ENCODE data around the gene VGLL4. TPM values are rescaled to one million over a fixed set of nuclear protein-coding genes. Genes with fewer than 3 reads are reported as not detected.

VGLL4 gene
- polyA plus RNA-seq, 5 donors = 95.0 to 117 (median 103) TPM

DNA sequence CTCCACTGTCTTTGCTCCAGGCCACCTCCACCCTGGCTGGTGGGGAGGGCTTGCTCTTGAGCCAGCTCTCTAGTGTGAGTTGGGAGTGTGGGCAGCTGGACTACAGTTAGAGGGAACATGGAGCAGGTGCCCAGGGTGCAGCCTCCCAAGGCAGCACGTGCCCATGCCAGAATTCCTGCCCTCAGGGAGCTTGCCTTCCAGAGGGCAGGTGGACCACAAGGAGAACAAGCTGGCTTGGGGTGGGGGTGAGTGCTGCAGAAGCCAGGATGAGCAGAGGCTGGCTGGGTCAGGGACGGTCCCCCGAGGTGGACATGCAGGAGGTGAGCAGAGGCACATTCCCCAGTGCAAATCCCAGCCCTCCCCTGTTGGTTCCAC lies 89.5 kb downstream of the VGLL4 start:
- no peak for DNase-seq

DNA sequence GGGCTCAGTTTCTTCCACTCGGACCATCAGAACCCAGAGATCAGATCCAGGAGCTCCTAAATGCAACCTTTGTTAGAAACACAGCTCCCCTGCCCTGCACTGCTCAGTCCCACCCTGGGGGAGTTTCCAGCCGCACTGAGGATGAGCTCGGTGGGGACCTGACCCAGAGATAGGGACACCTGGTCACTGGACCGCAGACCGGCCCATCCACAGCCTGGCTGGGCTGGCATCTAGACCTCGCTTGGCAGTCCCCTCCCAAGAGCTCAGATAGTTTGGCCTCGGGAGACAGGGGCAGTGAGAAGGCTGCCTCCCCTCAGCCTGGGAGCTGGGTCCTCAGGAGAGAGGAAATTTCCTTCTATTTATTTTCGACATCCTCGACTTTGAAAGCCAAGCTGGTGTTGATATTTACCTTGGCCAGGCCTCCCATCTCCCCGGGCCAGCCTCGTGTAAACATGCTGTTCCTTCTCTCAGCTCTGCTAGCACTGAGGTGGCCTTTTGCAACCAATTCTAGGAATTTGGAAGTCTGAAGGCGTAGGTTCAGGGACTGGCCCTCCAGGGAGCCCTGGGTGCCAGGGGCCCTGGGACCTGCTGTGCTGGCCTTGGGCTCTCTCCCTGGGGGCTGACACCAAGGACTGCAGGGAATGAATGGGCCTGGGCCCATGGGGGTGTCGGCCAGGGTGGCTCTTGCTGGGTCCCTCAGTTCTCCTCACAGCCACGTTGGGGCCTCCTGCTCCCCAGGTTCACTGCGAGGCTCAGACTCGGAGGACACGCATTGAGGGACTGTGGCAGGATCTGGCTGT lies 90.1 kb downstream of the VGLL4 start:
- DNase-seq = no peak

DNA sequence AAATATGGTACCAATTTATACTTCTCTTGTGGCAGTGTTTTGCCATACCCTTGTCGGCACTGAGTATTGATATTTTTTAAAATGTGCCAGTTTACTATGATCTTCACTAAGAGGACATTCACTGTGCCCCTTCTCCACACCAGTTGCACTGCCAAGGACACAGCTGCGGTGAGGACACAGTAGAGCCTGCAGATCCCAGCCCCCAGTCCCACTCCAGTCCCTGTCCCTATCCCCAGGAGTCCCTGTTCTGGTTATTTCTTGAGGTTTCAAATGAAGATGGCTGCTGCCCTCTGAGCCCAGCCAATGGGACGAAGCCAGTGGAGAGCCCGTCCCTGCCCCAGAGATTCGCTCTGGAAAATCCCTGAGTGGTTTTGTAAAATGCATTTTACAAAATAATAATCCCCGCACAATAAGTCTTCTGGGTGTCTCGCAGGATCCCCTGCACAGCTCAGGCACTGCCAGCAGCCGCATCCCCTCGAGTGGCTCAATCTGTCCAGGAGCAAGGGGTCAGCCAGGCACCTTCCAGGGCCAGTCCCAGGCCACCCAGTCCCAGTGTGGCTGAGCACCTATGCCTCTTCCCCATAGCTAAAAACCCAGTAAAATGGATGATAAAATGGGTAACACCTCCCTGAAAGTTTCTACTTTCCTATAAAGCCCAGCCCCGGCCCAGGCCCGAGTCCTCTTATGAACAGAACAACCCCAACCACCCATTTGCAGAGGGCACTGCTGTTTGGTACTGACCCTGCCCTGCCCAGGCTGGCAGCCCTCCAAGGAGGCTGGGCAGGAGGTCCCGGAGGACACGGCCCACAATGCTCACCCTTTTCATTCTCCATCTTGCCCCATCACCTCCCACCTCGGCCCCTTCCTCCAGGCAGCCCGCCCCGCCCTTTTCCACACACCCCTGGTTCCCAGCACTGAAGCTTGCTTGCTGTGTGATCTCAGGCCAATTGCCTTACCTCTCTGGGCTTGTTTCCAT lies 91.1 kb downstream of the VGLL4 start:
- DNase-seq = no peak

DNA sequence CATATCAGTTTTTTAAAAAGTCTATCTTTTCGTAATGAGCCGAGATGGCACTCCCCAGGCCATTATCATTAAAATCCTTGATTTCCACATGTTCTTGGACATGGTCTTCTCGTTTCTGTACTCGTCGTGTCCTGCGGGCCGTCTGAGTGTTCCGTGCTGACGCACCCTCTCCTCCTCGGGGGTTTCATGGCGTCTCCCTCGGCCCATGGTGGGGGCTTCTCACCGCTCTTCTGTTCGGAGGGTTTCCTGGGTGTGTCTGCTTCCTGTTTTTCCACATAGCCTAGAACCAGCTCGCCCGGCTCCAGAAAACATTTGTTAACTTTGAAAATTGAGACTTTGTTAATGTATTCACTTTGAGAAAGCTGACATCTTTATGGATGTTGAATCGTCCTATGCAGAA lies 92.7 kb downstream of the VGLL4 start:
- DNase-seq = no peak

DNA sequence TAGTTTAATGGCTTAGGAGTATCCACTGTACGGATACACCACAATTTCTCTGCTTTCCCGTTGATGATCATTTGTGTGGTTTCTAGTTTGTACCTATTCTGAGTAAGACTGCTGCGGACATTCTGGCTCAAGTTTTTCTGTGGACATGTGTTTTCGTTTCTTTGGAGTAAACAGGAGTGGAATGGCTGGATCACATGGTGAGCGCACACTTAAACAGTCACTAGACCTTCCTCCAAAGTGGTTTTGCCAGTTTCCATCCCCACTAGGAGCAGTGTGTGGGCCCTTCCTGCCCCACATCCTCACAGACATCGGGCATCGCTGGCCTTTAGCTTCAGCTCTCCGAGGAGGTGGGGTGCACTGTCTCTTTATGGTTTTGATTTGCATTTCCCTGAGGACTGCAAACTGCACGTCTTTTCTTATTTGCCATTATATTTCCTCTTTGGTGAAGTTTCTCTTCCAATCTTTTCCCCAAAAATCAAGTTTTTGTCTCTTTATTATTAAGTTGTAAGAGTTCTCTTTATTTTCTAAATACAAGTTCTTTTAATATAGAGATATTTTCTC lies 94.1 kb downstream of the VGLL4 start:
- no peak for DNase-seq

DNA sequence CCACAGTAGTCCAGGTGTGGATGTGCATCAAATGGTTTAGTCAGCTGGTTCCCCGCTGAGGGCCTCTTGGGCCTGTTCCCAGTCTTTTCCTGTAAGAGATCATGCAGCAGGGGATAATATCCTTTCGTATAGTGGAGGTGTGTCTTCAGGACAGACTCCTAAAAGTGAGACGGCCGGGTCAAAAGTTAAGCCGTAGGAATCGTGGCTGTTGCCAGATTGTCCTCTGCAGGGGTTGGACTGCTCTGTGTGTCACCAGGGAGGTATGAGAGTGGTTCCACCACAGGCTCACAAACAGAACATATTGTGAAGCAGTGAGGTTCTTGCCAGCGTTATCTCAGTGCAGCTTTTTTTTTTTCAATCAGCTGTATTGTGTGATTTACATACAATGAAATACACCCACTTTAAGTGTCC lies 95.0 kb downstream of the VGLL4 start:
- DNase-seq = no peak

DNA sequence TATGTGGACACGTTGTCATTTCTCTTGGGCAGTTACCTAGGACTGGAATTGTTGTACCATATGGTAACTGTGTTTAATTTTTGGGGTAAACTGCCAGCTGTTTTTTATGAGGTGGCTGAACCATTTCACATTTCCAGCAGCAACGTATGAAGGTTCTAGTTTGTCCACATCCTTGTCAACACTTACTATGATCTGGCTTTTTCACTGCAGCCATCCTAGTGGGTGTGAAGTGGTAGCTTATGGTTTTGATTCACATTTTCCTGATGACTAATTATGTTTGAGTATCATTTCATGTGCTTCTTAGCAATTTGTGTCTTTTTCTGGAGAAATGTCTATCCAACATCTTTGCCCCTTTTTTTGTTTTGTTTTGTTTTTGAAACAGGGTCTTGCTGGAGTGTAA lies 96.2 kb downstream of the VGLL4 start:
- no peak for DNase-seq

DNA sequence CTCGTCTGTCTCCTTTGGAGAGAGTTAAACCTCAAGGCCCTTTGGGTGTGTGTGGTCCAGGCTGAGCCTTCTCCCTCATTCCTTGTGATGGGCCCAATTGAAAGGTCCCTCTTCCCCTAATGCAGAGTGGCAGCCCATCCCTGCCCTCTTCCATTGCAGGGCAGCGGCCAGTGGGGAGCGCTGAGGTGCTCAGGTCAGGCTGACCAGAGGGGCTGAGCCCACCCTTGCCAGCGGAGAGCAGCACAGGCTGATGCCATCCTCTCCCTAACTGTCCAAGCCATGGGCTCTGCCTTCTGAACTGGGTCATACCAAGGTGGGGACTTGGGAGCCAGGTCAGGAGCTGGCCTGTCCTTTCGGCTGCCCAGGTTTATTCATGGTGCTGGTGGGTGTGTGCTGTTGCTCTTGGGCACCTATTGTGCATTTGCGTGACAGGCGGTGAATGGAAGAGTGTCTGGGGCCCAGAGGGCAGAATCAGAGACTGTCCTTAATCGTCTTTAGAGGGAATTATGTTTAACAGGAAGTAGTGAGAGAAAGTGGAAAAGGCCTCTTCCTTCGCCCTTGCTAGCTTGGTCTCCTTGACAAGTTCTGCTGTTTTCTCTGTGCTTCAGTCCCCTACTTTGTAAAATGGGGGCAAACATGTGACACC lies 96.9 kb downstream of the VGLL4 start:
- DNase-seq = no peak

DNA sequence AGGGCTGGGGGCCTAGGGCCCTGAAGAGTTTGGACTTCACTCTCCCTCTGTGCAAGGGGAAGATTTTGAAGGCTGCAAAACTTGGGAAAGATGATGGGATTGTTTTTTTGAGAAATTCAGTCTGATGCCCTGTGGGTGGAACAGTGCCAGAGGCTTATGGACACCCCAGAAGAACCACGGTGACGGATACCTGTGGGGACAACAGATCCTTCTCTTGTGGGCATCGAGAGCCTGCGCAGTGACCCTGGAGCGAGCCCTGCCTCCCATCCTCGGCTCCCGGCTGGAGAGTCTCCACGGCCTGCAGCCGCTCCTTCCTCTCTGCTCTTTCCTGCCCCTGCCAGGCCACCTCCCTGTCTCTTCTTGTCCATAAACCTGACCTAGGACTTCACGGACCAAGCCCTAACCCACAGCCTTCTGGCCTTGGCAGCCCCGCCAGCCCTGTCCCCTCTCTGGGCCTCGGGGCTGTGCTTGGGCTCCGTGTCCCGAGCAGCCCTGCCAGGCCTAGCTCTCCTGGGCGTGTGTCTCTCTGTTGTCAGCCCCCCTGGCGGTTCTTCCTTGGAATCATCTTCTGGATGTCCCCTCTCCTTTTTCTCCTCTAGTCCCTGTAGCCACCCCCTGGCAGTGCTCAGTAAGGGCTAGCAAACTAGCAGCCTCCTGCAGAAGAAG lies 98.4 kb downstream of the VGLL4 start:
- DNase-seq = no peak

DNA sequence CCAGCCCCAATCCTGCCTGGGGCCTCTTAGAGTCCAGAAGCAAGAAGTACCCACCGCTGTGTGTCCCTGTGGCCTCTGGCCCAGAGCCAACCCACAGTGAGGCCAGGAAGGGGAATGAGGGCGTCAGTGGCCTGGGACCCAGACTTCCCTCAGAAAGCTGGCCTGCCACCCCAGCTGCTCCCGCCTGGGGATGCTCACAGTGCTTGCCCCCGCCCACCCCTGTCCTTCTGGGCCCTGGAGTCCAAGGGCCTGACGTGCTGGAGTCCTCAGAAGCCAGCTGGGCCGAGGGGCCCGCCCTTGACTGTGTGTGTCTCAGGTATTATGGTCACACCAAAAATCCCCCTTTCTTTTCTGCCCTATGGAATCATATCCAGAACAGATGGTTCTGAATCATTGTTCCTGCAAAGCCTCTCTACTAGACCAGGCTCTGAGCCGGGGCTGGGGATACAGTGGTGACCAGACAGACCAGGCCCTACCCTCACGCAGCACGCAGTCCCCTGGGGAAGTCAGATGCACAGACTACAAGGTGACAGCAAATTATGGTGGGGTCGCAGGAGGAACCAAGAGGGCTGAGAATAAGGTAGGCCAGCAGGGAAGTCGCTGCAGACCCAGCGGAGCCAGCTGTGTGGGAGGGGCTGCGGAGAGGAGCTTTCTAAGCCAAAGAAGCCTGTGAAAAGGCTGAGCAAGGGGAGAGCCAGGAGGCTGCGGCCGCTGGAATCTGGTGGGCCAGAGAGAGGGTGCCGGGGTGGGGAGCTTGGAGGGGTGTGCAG lies 99.1 kb downstream of the VGLL4 start:
- DNase-seq = no peak

DNA sequence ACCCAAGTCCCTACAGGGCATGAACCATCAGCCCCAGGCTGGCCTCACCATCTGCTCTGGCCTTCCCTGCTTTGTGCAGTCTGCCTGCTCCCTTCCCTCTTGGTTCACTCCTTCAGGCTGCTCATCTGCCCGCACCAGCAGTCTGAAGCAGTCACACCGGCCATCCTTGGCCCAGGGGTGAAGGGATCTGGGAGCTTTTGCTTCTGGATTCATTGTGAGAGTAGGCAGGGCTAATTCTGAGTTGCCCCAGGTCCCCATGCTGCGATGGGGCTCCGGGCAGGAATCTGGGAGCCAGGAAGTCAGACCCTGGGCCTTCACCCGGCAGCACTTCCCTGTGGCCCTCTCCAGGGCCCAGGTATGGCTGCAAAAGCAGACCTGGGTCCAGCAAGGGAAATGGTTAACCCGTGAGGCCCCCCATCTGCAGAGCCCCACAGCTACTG lies 99.7 kb downstream of the VGLL4 start:
- DNase-seq = no peak

DNA sequence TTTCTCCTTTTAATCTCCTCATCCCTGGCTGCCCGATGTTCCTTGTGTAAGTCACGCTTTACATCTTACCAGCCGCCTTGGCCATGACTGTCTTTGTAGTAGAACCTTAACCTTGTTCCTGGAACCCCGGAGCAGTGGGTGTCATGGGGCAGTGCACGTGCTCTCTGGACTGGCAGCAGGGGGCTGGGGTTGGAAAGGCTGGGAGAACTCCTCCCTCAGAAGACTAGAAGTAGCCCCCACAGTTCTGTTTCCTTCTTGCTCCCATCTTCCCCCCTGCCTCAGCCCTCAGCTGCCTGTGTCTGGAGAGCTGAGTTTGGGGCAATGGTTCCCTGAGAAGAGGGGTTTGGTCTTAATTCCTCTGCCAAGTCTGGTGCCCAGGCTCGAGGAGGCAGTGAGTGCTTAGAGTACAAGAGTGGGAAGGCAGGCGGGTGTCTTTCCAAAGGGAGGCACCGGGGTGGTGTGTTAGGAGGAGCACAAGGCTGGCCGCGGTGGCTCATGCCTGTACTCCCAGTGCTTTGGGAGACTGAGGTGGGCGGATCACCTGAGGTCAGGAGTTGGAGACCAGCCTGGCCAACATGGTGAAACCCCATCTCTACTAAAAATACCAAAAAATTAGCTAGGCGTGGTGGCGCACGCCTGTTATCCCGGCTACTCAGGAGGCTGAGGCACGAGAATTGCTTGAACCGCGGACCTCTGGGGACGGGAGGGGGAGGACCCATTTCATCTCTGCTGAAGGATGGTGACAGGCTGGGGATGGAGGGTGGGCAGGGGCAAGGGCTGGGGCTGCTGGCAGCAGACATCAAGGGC lies 100.4 kb downstream of the VGLL4 start:
- DNase-seq = no peak

DNA sequence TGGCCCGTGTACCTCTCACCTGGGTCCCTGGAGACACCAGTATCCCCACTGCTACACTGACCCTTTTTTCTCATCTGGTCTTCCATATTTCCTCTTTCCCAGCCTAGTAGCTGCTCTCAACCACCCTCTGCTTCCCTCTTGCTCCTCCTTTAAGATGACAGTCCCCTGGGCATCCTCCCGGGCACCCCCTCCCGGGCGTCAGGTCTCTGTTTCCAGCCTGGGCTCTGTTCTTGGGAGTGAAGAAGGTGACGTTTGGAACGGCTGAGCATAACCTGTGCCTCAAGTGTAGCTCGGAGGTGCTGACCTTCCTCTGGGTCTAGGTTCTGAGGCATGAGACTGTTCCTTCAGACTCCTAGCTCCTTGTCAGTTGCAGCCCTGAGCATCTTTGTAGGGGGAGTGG lies 101.2 kb downstream of the VGLL4 start:
- no peak for DNase-seq

DNA sequence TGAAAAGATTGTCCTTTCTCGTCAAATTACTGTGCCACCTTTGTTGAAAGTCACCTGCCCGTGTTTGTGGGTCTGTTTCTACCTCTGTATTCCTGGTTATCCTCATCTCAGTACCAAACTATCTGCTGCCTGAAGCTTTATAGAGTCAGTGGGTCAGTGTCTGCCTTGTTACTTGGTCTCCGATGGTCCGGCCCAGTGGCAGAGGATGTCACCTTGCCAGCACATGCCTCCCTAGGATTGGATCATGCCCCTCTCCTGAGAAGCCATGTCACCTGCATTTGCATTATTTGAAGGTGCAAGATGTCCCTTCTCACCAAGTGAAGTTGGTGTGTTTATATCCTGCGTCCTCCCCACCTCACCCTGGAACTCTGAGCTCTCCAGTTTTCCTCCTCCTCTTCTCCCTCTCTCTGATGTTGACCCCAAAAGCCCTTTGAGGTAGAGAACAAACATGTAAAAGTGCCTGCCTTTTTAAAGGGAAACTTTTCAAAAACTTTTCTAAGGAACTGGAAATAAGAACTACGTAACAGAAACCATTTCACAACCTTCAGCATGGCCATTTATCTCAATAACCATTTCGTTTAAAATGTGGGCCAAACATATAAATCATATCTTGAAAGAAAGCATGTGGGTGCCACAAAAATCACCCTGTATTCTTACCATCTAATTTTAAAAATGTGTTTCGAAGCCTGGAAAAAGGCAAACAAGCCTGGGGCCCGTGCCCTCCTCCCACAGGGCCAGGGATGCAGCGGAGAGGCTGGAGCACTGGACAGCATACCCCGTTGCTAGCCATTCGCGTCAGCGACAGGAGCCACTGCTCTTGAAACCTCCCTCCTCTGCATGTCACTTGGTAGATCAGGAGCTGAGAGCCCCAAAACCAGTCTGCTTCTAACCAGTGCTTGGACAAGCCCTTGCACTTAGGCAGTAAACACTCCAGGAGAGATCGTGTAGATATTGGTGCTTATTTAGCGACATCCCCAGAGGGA lies 102.1 kb downstream of the VGLL4 start:
- no peak for DNase-seq

DNA sequence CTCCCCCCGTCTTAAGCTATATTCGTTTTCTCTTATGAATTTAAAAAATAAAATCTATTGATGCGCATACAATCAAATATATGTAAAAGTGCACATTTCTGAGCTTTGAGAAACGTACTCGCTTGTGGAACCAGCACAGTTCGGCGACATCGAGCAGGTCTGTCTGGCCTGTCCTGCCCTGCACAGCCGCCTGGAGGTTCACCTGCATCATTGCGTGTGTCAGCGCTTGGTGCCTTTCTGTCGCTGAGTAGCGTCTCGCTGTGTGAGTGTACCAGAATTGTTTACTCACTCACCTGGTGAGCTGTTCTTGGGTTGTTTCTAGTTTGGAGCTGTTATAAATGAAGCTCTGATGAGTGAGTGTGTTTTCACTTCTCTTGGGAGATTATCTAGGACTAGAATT lies 104.0 kb downstream of the VGLL4 start:
- no peak for DNase-seq

DNA sequence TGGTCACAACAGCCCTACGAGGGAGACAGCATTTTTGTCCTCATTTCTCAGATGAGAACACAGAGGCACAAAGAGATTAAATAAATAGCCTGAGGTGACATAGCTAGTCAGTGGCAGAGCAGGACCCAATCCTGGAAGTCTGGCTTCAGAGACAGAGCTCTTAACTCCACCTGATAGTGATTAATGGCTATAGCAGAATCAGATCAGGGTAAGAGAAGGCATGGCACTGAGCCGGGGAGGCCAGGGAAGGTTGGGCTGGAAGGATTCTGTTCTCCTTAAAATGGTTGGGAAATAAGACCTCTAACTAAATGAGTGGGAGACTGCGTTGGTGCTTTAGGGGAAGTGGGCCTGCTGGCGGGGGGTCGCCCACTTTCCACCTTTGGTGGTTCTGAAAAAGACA lies 104.5 kb downstream of the VGLL4 start:
- DNase-seq = no peak

DNA sequence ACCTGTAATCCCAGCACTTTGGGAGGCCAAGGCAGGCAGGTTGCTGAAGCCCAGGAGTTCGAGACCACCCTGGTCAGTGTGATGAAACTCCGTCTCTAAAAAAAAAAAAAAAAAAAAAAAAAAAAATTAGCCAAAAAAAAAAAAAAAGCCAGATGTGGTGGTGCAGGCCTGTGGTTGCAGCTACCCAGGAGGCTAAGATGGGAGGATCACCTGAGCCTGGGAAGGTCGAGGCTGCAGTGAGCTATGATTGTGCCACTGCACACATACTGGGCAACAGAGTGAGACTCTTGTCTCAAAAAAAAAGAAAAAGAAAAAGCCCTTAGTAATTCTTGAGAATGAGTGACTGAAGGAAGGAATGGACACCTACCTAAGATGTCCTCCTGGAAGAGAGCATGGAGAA lies 105.1 kb downstream of the VGLL4 start:
- no peak for DNase-seq

DNA sequence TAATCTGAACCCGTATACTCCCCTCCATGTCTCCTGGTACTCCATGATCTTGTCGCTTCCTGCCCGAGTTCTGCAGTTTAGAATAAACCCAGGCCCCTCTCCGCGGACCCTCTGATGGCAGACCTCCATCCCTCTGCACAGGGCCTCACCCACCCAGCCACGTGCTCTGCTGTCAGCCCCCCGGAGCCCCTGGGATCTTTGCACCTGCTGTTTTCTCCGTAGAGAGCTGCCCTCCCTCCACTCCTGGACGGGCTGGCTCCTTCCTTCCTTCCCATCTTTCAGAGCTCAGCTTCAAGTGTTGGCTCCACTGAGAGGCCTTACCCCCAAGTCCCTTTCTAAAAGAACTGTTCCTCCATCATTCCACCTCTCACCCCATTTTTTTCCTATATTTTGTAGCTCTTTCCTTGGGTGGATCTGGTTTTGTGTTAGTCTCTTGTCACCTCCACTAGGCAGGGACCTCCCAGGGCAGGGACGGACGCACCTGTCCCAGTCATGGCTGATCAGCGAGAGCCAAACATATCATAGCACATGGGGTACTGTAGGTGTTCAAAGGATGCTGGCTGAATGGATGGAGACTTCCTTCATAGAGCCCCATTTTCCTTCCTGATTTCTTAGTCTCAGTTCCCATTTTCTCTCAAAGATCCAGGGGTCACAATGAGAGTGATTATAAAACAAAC lies 106.6 kb downstream of the VGLL4 start:
- no peak for DNase-seq
